CD4-positive, alpha-beta T cell (primary cell): ENCODE measurements around the gene KIF21B. TPM values are rescaled to one million over a fixed set of nuclear protein-coding genes. Genes with fewer than 3 reads are reported as not detected.
"Not testable (repeated sequence)": the region's sequence is repeated elsewhere in the genome, so short reads cannot be mapped to it uniquely, and the experiment has no call there.

Source experiments
- ATAC-seq: fragments of 200-7000 bp; cut with Tn5 transposase; one replicate; pipeline ENCODE4 v1.10.0; 2022; ENCODE audit warnings: mild to moderate bottlenecking; ENCODE audit not compliant: poor library complexity
- CTCF ChIA-PET: fragments of 350-600 bp; sonication (Branson Sonifier 250); formaldehyde crosslinking; loops from one replicate; lab custom pipeline; 2021; ENCODE audit warnings: antibody characterized with exemption, inconsistent platforms; lab: Charles Lee
- POLR2A ChIA-PET: fragments of 350-600 bp; sonication (Branson Sonifier 250); formaldehyde crosslinking; loops from one replicate; lab custom pipeline; 2021; ENCODE audit warnings: antibody characterized with exemption, inconsistent platforms; lab: Charles Lee
- DNase-seq, 14 experiments: peaks; one replicate each; pipeline ENCODE4 v3.0.0-alpha.2; 2013 to 2020; ENCODE audit warnings: mixed read lengths in 2 of 14
- H3K27ac ChIP-seq, 2 donors: one replicate each; pipeline versions ENCODE4 v1.5.1 to v1.7.0; 2013; ENCODE audit warnings: low read length in 2 of 2, low read depth in 1 of 2, mild to moderate bottlenecking in 1 of 2
- H3K27me3 ChIP-seq, 2 experiments: 1 replicate in 1 of 2; 2 replicates in 1 of 2; pipeline versions ENCODE4 v1.6.1 to v1.7.0; 2013; ENCODE audit warnings: low read length in 2 of 2, control low read depth in 1 of 2, mild to moderate bottlenecking in 1 of 2, moderate library complexity in 1 of 2; ENCODE audit not compliant: insufficient read depth in 2 of 2, control insufficient read depth in 1 of 2
- H3K36me3 ChIP-seq: one replicate; pipeline ENCODE4 v1.6.1; 2013; ENCODE audit warnings: low read length, control low read depth; ENCODE audit not compliant: insufficient read depth
- H3K4me1 ChIP-seq: one replicate; pipeline ENCODE4 v1.6.1; 2013; ENCODE audit warnings: low read length, control low read depth; ENCODE audit not compliant: insufficient read depth
- H3K4me3 ChIP-seq: one replicate; pipeline ENCODE4 v1.5.1; 2013; ENCODE audit warnings: mild to moderate bottlenecking, low read length, moderate library complexity
- H3K9me3 ChIP-seq, 2 experiments: 1 replicate in 1 of 2; 2 replicates in 1 of 2; pipeline versions ENCODE4 v1.6.1 to v1.7.0; 2013; ENCODE audit warnings: low read length in 2 of 2, mild to moderate bottlenecking in 2 of 2, control low read depth in 1 of 2, moderate library complexity in 1 of 2; ENCODE audit not compliant: control insufficient read depth in 1 of 2, insufficient read depth in 1 of 2
- H3K27ac Mint-ChIP-seq: one replicate; pipeline ENCODE4 v1.8.0; 2020; ENCODE audit warnings: mixed read lengths
- H3K27me3 Mint-ChIP-seq: one replicate; pipeline ENCODE4 v1.8.0; 2021; ENCODE audit warnings: mixed read lengths
- H3K36me3 Mint-ChIP-seq: one replicate; pipeline ENCODE4 v1.8.0; 2021; ENCODE audit warnings: low read depth, mixed read lengths
- H3K4me1 Mint-ChIP-seq: one replicate; pipeline ENCODE4 v1.8.0; 2021; ENCODE audit warnings: low read depth, mixed read lengths
- H3K4me3 Mint-ChIP-seq: one replicate; pipeline ENCODE4 v1.8.0; 2020; ENCODE audit warnings: mild to moderate bottlenecking, mixed read lengths
- H3K9me3 Mint-ChIP-seq: one replicate; pipeline ENCODE4 v1.8.0; 2020; ENCODE audit warnings: mixed read lengths
- CTCF ChIP-seq: fragments of 200-600 bp; IDR thresholded peaks from one replicate; pipeline ENCODE4 v1.8.0; 2022; ENCODE audit warnings: antibody characterized with exemption, mild to moderate bottlenecking
- intact Hi-C, 2 experiments: fragments of 100-400 bp; cut with DNase I in 1 of 2; cut with micrococcal nuclease in 1 of 2; formaldehyde crosslinking; loops; one replicate each; pipeline versions ENCODE4 v1.15.1 to v1.9.0; 2023 to 2025; cut with DNase I, micrococcal nuclease
- total RNA-seq, 174 experiments: library from RNA in 2 of 174; stranded (reverse) in 2 of 174; gene quantifications; one replicate each; pipeline ENCODE4 v1.2.3 and lab custom pipeline; 2021 to 2026

The KIF21B gene
- total RNA-seq, 2 experiments from 2014 or later, result 64.5 to 65.4 TPM

DNA sequence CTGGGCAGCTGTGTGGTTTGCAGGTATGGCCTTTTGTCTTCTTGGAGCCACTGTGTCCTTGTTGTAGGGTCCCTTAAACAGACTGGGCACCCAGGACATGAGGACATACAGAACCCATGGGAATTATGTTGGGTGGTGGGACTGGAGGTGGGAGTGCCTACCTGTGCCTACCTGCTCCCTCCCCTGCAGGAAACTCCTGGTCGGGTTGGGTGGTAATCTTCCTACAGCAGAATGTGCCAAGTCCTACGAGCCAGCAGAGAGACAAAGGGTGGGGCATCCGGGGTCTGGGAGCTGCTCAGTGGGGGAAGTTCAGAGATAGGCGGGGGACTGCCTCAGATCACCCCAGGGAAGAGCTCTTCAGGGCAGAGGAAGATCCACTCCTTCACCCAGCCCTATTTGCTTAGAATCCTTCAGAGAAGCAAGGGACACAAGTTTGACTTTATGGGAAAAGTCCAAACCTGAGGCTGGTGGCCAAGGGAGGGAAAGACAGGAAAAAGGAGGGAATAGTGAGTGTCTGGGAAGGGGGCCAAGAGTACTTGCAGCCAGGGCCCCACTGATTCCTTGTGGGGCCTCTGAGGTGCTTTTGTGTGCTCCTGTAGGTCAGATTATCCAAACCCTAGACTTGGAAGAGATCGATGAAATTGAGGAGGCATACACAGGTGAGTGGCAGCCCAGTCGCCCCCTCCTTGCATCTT, 58.3 kb downstream of the KIF21B start:
- H3K27me3 ChIP-seq, result no peaks in the 10 kb centered on the region
- no peaks in the 10 kb centered on the region for H3K9me3 ChIP-seq
- Mint-ChIP-seq H3K4me3 (no peak overlapping the region), H3K36me3 (peaks cover 25% of the 10 kb centered on the region), H3K27ac (no peak overlapping the region), H3K4me1 (no peaks in the 10 kb centered on the region), H3K27me3 (no peaks in the 10 kb centered on the region), H3K9me3 (no peaks in the 10 kb centered on the region)
- CTCF ChIA-PET, result no interaction called here
- no peak overlapping the region for H3K27ac ChIP-seq
- DNase-seq, result no peak
- no peak for ATAC-seq
- no peak overlapping the region for H3K4me3 ChIP-seq
- no peaks in the 10 kb centered on the region for H3K4me1 ChIP-seq
- intact Hi-C loops, result no loop called here
- POLR2A ChIA-PET, result no interaction called here
- TF ChIP-seq CTCF, result no peak
- H3K36me3 ChIP-seq, result peaks cover 31% of the 10 kb centered on the region

- H3K9me3 ChIP-seq, H3K4me1 ChIP-seq, H3K27ac Mint-ChIP-seq, DNase-seq, CTCF ChIA-PET, H3K4me1 Mint-ChIP-seq, H3K27ac ChIP-seq, H3K4me3 Mint-ChIP-seq, H3K4me3 ChIP-seq, H3K27me3 Mint-ChIP-seq, H3K27me3 ChIP-seq, ATAC-seq, intact Hi-C loops, H3K9me3 Mint-ChIP-seq, POLR2A ChIA-PET: not testable (repeated sequence)
- peaks cover 18% of the 10 kb centered on the region for H3K36me3 ChIP-seq
- peaks cover 16% of the 10 kb centered on the region for H3K36me3 Mint-ChIP-seq
Measured at GRCh38 chr1:200963888-200964287, 59.6 kb downstream of the KIF21B start.

DNA sequence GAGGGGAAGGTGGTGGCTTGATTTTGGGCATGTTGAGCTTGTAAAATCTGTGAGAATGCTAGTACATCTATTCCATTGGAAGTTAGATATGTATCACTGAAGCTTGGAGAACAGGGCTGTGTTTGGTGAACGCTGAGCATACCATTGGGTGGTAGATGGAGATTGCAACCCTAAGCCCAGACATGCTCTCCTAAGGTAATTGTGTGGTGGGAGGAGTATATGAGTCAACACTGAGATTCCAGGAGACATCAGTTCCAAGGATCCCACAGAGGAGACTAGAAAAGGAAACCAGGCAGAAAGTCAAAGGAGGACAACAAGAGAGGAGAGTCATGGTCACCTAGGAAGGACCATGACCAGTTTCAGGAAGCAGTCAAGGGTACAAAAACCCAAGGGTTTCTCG, 60.4 kb downstream of the KIF21B start:
- intact Hi-C loops, result no loop called here
- no peaks in the 10 kb centered on the region for H3K27me3 ChIP-seq
- ChIA-PET CTCF (no interaction called here), POLR2A (no interaction called here)
- H3K27ac Mint-ChIP-seq, result no peak overlapping the region
- no peaks in the 10 kb centered on the region for H3K4me1 Mint-ChIP-seq
- no peaks in the 10 kb centered on the region for H3K27me3 Mint-ChIP-seq
- H3K4me3 Mint-ChIP-seq, result no peak overlapping the region
- peaks cover 13% of the 10 kb centered on the region for H3K36me3 ChIP-seq
- no peak for TF ChIP-seq CTCF
- H3K4me1 ChIP-seq, result no peaks in the 10 kb centered on the region
- no peaks in the 10 kb centered on the region for H3K9me3 ChIP-seq
- no peak for ATAC-seq
- H3K27ac ChIP-seq, result no peak overlapping the region
- no peak for DNase-seq
- H3K9me3 Mint-ChIP-seq, result no peaks in the 10 kb centered on the region
- H3K4me3 ChIP-seq, result no peak overlapping the region
- H3K36me3 Mint-ChIP-seq, result peaks cover 8% of the 10 kb centered on the region

DNA sequence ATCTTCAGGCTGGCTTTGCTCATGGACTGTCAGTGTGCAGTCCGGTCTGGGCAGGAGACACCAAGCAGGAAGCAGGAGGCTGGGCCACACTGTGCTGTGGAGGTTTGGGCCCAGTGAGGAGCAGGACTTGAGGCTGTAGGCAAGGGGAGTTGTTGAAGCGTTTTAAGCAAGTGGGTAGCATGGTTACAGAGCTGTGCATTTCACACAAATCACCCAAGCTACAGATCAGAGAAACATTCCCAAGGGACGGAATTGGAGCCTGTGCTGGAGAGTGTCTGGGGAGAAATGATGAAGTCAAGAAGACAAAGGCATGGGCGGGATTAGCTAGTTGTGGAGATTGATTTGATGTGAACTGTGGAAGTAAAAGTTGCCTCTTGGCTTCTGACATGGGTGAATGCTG, 60.9 kb downstream of the KIF21B start:
- ATAC-seq (no peak), DNase-seq (no peak)
- no peaks in the 10 kb centered on the region for H3K9me3 ChIP-seq
- Mint-ChIP-seq H3K27me3 (no peaks in the 10 kb centered on the region), H3K36me3 (peaks cover 8% of the 10 kb centered on the region), H3K27ac (no peak overlapping the region), H3K4me3 (no peak overlapping the region), H3K9me3 (no peaks in the 10 kb centered on the region), H3K4me1 (no peaks in the 10 kb centered on the region)
- peaks cover 9% of the 10 kb centered on the region for H3K36me3 ChIP-seq
- TF ChIP-seq CTCF, result no peak
- H3K4me1 ChIP-seq, result no peaks in the 10 kb centered on the region
- no peak overlapping the region for H3K4me3 ChIP-seq
- H3K27ac ChIP-seq, result no peak overlapping the region
- POLR2A ChIA-PET, result no interaction called here
- intact Hi-C loops, result no loop called here
- no peaks in the 10 kb centered on the region for H3K27me3 ChIP-seq
- CTCF ChIA-PET, result no interaction called here

DNA sequence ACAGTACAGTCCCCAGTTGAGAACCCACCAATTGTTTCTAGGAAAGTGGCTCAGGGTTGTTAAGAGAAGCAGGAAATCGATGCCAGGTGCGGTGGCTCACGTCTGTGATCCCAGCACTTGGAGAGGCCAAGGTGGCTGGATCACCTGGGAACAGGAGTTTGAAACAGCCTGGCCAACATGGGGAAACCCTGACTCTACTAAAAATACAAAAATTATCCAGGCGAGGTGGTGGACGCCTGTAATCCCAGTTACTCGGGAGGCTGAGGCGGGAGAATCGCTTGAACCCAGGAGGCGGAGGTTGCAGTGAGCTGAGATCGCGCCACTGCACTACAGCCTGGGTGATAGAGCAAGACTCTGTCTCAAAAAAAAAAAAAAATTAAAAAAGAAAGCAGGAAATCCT, 61.4 kb downstream of the KIF21B start:
- H3K4me1 Mint-ChIP-seq, H3K9me3 ChIP-seq, ATAC-seq, H3K27ac ChIP-seq, H3K36me3 Mint-ChIP-seq, DNase-seq, H3K4me3 Mint-ChIP-seq, H3K36me3 ChIP-seq, H3K27ac Mint-ChIP-seq, H3K4me3 ChIP-seq, CTCF ChIA-PET, POLR2A ChIA-PET, H3K27me3 ChIP-seq, H3K27me3 Mint-ChIP-seq, H3K4me1 ChIP-seq, H3K9me3 Mint-ChIP-seq, intact Hi-C loops: not testable (repeated sequence)
